Heart left ventricle (tissue), 13 donors: ENCODE data around the gene SLC22A7.

Source experiments
- POLR2A ChIP-seq, 2 donors: fragments of 450-650 bp; IDR thresholded peaks; one replicate each; pipeline ENCODE4 v1.6.1; 2017; ENCODE audit warnings: antibody characterized with exemption in 2 of 2, mild to moderate bottlenecking in 2 of 2, moderate library complexity in 2 of 2
- TF ChIP-seq, protein P1 (sequence below), 12 donors: fragments of 200-600 bp; sonication (generic) in 4 of 12; IDR thresholded peaks; one replicate each; pipeline versions ENCODE4 v1.5.0 to v1.8.0; 2018 to 2022; ENCODE audit warnings: antibody characterized with exemption in 12 of 12, mild to moderate bottlenecking in 5 of 12
- donor health status: ischemic (EF 13 %, LVEDD 7.1; RV severe dilation, severe dysfunction).
- donor health status: DM: no; HTN: yes; CAD: no.
- donor health status: DM: no; HTN: no; CAD: no.
- donor health status: ischemic (EF 25% LVEDD 6.9; RV normal size, moderate dysfunction).
- donor health status: ischemic (EF 25% LVEDD 5.7; RV mildly dilated, moderate dysfunction).
- donor health status: ischemic (EF 35%, LVEDD 5.7; RV mildly dilated, moderate dysfunction).
- donor health status: nonischemic (EF 11% LVEDD 7.7; RV severe dilation, severe dysfunction).
- donor health status: DM: yes; HTN: yes; CAD: no.
- donor health status: PGD.
- donor health status: ischemic (EF 29% LVEDD 5.4; RV normal size, mild dysfunction).
- donor health status: nonischemic (EF 23%, LVEDD 6.1; RV moderate dilation, normal function).

GRCh38 chr6:43339168-43339567 is 41.1 kb downstream of the SLC22A7 start:
- TF ChIP-seq POLR2A (IDR thresholded peaks at IDR 0.05): no peak
- TF ChIP-seq, protein P1, sequence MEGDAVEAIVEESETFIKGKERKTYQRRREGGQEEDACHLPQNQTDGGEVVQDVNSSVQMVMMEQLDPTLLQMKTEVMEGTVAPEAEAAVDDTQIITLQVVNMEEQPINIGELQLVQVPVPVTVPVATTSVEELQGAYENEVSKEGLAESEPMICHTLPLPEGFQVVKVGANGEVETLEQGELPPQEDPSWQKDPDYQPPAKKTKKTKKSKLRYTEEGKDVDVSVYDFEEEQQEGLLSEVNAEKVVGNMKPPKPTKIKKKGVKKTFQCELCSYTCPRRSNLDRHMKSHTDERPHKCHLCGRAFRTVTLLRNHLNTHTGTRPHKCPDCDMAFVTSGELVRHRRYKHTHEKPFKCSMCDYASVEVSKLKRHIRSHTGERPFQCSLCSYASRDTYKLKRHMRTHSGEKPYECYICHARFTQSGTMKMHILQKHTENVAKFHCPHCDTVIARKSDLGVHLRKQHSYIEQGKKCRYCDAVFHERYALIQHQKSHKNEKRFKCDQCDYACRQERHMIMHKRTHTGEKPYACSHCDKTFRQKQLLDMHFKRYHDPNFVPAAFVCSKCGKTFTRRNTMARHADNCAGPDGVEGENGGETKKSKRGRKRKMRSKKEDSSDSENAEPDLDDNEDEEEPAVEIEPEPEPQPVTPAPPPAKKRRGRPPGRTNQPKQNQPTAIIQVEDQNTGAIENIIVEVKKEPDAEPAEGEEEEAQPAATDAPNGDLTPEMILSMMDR (IDR thresholded peaks at IDR 0.05): no peak
